Hepatocyte (in vitro differentiated cells): ENCODE data around the gene NHLH1. TPM values are rescaled to one million over a fixed set of nuclear protein-coding genes. Genes with fewer than 3 reads are reported as not detected.

Source experiments
- DNase-seq: peaks from one replicate; pipeline ENCODE4 v3.0.0-alpha.2; 2016; ENCODE audit warnings: low spot score
- H2AFZ ChIP-seq: fragments of 200-600 bp; sonication (generic); 2 replicates; pipeline ENCODE4 v1.6.0; 2016; ENCODE audit warnings: antibody characterized with exemption, mild to moderate bottlenecking
- H3K27ac ChIP-seq: fragments of 200-600 bp; sonication (generic); 2 replicates; pipeline ENCODE4 v1.5.1; 2016; ENCODE audit warnings: mild to moderate bottlenecking
- H3K27me3 ChIP-seq: fragments of 200-600 bp; sonication (generic); 2 replicates; pipeline ENCODE4 v1.6.1; 2016
- H3K36me3 ChIP-seq: fragments of 200-600 bp; sonication (generic); replicated peaks from 2 replicates; pipeline ENCODE4 v1.5.1; 2016; ENCODE audit warnings: low read depth; ENCODE audit not compliant: insufficient read depth
- H3K4me1 ChIP-seq: fragments of 200-600 bp; sonication (generic); 2 replicates; pipeline ENCODE4 v1.5.1; 2016; ENCODE audit warnings: mild to moderate bottlenecking, moderate library complexity; ENCODE audit not compliant: insufficient read depth
- H3K4me2 ChIP-seq: fragments of 200-600 bp; sonication (generic); 2 replicates; pipeline ENCODE4 v1.6.0; 2016
- H3K4me3 ChIP-seq: fragments of 200-600 bp; sonication (generic); 2 replicates; pipeline ENCODE4 v1.5.1; 2016; ENCODE audit warnings: mild to moderate bottlenecking
- H3K79me2 ChIP-seq: fragments of 200-600 bp; sonication (generic); 2 replicates; pipeline ENCODE4 v1.6.0; 2017; ENCODE audit warnings: mild to moderate bottlenecking
- H3K9me2 ChIP-seq: fragments of 200-600 bp; sonication (generic); replicated peaks from 2 replicates; pipeline ENCODE4 v1.6.0; 2017; ENCODE audit warnings: mild to moderate bottlenecking; ENCODE audit not compliant: insufficient read depth
- H3K9me3 ChIP-seq: fragments of 200-600 bp; sonication (generic); 2 replicates; pipeline ENCODE4 v1.5.1; 2016; ENCODE audit warnings: low read depth, mild to moderate bottlenecking
- H4K20me1 ChIP-seq: fragments of 200-600 bp; sonication (generic); 2 replicates; pipeline ENCODE4 v1.6.0; 2016; ENCODE audit warnings: mild to moderate bottlenecking; ENCODE audit not compliant: insufficient read depth, poor library complexity, severe bottlenecking
- EZH2 ChIP-seq: fragments of 200-600 bp; sonication (generic); IDR thresholded peaks from 2 replicates; pipeline ENCODE4 v1.6.1; 2016; ENCODE audit warnings: antibody characterized with exemption, mild to moderate bottlenecking, borderline replicate concordance
- EZH2phosphoT487 ChIP-seq: fragments of 200-600 bp; sonication (generic); IDR thresholded peaks from one replicate; pipeline ENCODE4 v1.6.1; 2018; ENCODE audit warnings: antibody characterized with exemption, mild to moderate bottlenecking, low read depth, moderate library complexity; ENCODE audit not compliant: unreplicated experiment, severe bottlenecking
- WGBS: methylation state at CpG from one replicate; pipeline ENCODE4 v1.1.6; 2016; ENCODE audit warnings: low lambda C conversion rate; ENCODE audit errors: missing lambda C conversion rate; 5-methylcytosine and 5-hydroxymethylcytosine counted together
- polyA plus RNA-seq: library from polyadenylated mRNA; unstranded; fragments of >200 nt; fragmentation: Nextera tagmentation; extraction: Ambion mirVana; gene quantifications from 2 replicates; pipeline ENCODE4 v1.2.1, GENCODE V29; 2016
- total RNA-seq: library from RNA; depleted of rRNA; stranded (reverse); fragments of >200 nt; gene quantifications from 2 replicates; pipeline ENCODE4 v1.2.3, GENCODE V29; 2014
- TF ChIP-seq, protein P1 (sequence below): fragments of 200-600 bp; sonication (generic); IDR thresholded peaks from 2 replicates; pipeline ENCODE4 v1.5.1; 2016; ENCODE audit warnings: antibody characterized with exemption, mild to moderate bottlenecking; ENCODE audit not compliant: poor library complexity

Gene NHLH1
- total and polyA plus RNA-seq, 2 experiments from 2014 or later = 0.13 TPM; not detected in 1

DNA sequence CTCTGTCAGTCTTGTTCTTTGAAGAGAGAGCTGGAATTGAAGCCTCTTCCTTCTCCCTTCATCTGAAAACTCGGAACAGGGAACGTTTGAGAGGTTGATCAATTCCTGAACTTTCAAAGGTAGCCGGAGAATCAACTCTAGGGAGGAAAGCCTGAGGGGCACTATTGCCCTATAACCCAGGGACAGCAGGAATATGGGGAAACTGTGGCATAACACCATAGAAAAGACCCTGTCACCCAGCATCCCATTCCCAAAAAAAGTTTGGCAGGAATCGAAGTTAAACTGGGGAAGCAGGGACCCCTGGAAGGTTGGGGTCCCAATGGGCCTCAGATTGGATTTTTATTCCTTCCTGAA, 5.1 kb upstream of the NHLH1 start:
- Histone ChIP-seq H3K9me3 (no peaks in the 10 kb centered on the region), H3K36me3 (no peaks in the 10 kb centered on the region), H3K27me3 (no peaks in the 10 kb centered on the region), H3K4me3 (no peak overlapping the region), H3K4me2 (no peak overlapping the region), H4K20me1 (no peaks in the 10 kb centered on the region), H3K79me2 (no peaks in the 10 kb centered on the region), H3K4me1 (no peaks in the 10 kb centered on the region), H2AFZ (no peak overlapping the region), H3K27ac (no peak overlapping the region), H3K9me2 (no peaks in the 10 kb centered on the region)
- WGBS = 89% methylated on average over 4 of the region's 4 CpGs
- no peak for TF ChIP-seq EZH2phosphoT487
- TF ChIP-seq EZH2 = no peak
- TF ChIP-seq, protein P1, sequence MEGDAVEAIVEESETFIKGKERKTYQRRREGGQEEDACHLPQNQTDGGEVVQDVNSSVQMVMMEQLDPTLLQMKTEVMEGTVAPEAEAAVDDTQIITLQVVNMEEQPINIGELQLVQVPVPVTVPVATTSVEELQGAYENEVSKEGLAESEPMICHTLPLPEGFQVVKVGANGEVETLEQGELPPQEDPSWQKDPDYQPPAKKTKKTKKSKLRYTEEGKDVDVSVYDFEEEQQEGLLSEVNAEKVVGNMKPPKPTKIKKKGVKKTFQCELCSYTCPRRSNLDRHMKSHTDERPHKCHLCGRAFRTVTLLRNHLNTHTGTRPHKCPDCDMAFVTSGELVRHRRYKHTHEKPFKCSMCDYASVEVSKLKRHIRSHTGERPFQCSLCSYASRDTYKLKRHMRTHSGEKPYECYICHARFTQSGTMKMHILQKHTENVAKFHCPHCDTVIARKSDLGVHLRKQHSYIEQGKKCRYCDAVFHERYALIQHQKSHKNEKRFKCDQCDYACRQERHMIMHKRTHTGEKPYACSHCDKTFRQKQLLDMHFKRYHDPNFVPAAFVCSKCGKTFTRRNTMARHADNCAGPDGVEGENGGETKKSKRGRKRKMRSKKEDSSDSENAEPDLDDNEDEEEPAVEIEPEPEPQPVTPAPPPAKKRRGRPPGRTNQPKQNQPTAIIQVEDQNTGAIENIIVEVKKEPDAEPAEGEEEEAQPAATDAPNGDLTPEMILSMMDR = no peak
- DNase-seq = no peak

DNA sequence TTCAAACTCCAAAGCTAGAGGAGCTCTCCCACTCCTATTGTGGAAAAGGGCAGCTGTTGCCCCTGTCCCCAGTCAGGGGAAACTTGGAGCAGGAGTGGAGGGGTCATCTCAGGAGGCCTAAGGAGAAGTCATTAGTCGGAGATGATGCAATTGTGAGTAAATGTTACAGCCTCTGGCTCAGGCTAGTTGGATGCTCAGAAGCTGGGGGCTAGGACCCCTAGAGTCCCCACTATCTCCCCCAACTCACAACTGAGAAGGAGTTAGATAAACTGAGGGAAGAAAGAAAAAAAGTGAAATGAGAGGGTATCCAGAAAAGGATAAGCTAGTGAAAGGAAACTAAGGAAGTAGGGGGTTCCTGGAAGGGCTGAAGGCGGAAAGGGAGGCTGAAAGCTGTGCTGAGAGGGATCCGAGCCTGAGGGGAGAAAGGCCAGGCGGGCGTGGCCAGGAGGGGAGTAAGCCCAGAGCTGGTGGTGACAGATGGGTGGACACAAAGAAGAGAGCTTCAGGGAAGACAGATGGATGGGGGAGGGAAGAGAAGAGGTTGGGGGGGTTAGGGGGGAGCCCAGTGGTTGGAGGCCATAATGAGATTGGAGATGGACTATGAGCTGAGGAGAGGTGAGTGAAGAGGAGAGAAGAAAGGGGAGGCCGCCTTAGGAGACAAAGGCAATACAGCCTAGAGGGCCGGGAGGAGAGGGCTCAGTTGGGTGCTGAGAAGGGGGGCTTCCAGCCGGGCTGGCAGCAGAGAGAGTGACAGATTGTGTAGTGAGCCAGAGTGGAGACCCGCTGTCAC, 4.5 kb upstream of the NHLH1 start:
- Histone ChIP-seq H3K27ac (no peak overlapping the region), H3K9me2 (no peaks in the 10 kb centered on the region), H3K9me3 (no peaks in the 10 kb centered on the region), H3K4me2 (no peak overlapping the region), H3K36me3 (no peaks in the 10 kb centered on the region), H3K4me1 (no peaks in the 10 kb centered on the region), H4K20me1 (no peaks in the 10 kb centered on the region), H3K27me3 (no peaks in the 10 kb centered on the region), H2AFZ (no peak overlapping the region), H3K79me2 (no peaks in the 10 kb centered on the region), H3K4me3 (no peak overlapping the region)
- TF ChIP-seq EZH2phosphoT487 (no peak), EZH2 (no peak)
- TF ChIP-seq, protein P1 = no peak
- 79% methylated on average over 7 of the region's 9 CpGs for WGBS
- no peak for DNase-seq

DNA sequence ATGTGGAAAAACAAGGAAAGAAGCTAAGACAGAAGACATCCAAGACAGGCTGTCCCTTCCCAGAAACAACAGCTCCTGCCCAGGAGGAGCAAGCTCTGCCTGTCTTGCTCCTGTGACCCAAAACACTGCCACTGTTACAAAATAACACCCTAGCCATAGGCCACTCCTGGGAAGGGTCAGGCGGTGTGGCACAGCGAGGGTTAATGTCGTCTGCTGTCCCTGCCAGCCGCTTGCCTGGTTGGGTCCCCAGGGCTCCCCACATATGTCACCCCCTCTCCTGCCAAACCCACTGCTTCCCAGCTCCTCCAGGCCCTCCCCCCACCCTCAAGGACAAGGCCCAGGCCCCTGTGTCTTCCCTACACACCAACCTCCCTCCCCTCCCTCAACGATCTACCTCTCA, 3.9 kb upstream of the NHLH1 start:
- no peaks in the 10 kb centered on the region for H4K20me1 ChIP-seq
- H3K4me1 ChIP-seq = no peaks in the 10 kb centered on the region
- no peak overlapping the region for H3K4me2 ChIP-seq
- TF ChIP-seq EZH2 (no peak), EZH2phosphoT487 (no peak)
- TF ChIP-seq, protein P1 = no peak
- H3K9me2 ChIP-seq = no peaks in the 10 kb centered on the region
- H3K4me3 ChIP-seq = no peak overlapping the region
- WGBS = 58% methylated on average over 5 of the region's 5 CpGs
- DNase-seq = no peak
- H3K79me2 ChIP-seq = no peaks in the 10 kb centered on the region
- no peak overlapping the region for H2AFZ ChIP-seq
- no peaks in the 10 kb centered on the region for H3K36me3 ChIP-seq
- no peaks in the 10 kb centered on the region for H3K9me3 ChIP-seq
- H3K27me3 ChIP-seq = no peaks in the 10 kb centered on the region
- H3K27ac ChIP-seq = no peak overlapping the region
